Measurements from ENCODE around the gene TWIST2.

The TWIST2 gene

GRCh38 chr2:238906936-238907716 is 59.2 kb downstream of the TWIST2 start:
- no peak for DNase-seq

GRCh38 chr2:238907717-238908173 is 59.9 kb downstream of the TWIST2 start:
- no peak for DNase-seq

DNA sequence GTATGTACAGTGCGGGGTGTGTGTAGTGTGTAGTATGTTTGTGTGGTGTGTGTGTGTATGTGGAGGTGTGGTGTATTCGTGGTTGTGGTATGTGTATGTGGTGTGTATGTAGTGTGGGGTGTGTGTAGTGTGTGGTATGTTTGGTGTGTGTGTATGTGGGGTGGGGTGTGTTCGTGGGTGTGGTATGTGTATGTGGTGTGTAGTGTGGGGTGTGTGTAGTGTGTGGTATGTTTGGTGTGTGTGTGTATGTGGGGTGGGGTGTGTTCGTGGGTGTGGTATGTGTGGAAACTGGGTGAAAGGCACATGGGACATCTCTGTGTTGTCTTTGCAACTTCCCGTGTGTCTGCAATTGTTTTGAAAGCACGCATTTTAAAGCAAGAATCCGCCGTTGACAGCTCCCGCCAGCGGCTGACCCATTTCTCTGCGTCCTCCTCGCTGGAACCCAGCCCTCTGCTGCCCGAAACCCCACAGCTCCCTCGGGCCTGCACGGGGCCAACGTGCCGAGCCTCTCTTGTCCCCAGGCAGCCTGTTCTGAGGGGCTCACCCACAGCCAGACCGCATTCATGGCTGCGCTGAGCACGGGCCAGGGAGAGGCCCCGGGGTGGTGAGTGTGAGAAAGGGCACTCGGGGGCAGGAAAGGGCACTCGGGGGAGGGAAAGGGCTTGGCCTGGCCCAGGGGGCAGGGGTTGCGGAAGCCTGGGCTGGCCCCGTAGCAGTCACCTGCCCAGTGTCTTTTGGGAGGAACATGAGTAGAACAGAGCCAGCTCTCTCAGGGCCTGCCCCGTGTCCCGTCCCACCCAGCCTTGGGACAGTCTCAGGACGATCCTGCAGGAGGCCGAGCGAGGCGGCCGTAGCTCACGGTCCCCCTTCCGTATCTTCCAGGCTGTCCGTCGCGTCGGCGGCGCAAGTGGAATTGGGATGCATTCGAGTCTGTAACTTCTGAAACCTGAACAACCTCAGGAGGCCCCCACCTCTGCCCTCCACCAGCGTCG is 61.4 kb downstream of the TWIST2 start:
- no peak for DNase-seq

DNA sequence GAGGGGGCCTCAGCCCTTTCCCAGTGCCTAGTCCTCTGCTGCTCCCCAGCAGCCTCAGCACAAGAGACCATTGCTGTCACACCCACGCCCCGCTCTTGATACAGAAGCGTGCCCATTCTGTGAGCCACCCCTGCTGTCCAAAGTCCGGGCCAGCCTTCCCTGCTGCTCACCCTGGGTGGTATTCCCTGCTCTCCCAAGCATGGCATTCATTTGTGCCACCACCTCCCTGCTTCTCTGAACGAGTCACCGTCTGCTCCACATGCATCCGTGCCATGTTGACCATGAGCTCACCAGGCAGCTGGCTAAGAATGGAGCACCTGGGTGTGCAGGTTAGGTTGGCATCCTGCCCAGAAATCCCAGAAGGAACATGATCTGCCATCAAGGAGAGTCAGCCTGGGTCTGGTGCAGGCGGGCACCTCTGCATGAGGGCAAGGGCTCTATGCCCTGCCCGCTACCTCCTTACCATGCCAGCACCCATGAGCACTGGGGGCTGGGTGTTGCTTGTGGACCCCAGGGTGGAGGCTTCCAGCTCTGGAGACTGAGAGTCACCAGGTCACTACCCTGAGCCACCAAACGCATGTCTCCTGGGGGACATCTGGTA is 63.0 kb downstream of the TWIST2 start:
- DNase-seq: no peak

DNA sequence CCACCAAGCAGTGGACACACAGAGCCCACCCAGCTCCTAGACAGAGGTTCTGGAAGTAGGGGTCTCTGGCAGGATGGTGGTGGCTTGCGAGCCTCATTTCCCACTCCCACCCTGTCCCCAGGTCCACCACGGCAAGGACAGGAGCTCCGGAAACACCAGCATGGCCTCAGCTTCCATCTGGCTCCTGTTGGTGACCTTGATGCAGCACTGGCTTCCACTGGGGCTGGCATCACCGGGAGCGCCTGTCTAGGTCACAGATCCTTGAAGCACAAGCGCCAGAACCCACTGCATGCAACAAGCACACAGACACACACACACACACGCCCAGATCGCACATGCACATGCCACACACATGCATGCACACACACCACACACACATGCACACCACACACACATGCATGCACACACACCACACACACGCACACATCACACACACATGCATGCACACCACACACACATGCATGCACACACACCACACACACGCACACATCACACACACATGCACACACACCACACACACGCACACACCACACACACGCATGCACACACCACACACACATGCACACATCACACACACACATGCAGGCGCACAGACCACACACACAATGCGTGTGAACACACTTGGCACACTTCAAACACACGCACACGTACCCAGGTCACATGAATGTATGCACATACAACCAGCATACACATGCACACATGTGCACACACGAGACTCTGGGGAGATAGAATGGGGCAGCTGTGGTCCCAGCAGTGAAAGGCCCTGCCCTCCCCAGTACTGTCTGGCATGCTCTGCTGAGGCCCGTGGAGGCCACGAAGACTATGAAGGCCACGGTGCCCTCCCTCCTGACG is 63.7 kb downstream of the TWIST2 start:
- DNase-seq: no peak

GRCh38 chr2:238912228-238912915 is 64.5 kb downstream of the TWIST2 start:
- DNase-seq: no peak

GRCh38 chr2:238912916-238913875 is 65.3 kb downstream of the TWIST2 start:
- DNase-seq: no peak

- no peak for DNase-seq
Measured at GRCh38 chr2:238913931-238914647, 66.2 kb downstream of the TWIST2 start.

DNA sequence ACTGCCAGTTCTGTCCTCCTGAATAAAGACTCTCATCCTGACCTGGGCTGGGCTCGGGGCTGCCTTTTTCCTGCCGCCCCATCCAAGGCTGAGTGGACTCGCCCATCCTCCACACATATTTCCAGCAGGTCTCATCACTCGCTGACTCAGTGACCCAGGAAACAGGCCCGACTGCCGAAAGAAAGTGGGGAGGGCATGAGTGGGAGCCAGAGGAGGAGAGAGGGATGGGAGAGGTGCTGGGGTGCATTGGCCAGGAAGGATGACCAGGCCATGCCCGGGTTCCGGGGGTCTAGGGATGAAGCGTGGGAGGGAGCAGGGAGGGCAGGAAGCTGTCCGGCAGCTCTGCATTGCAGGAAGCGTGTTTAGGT is 66.7 kb downstream of the TWIST2 start:
- DNase-seq: no peak

DNA sequence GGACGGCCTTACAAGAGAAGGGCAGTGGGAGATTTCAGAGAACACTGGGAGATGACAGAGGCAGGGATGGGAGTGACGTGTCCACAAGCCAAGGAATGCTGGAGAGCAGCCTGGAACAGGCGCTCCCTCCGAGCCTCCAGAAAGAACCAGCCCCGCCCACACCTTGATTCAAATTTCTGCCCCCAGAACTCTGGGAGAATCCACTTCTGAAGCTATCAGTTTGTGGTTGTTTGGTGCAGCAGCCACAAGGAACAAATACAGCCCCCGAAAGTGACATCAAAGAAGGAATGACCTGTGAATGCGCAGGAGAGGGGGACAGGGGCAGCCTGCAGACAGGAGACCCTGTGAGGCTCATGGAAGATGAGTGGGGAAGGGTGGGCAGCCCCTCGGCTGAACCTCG is 67.3 kb downstream of the TWIST2 start:
- DNase-seq: no peak

GRCh38 chr2:238915596-238915995 is 67.7 kb downstream of the TWIST2 start:
- no peak for DNase-seq

DNA sequence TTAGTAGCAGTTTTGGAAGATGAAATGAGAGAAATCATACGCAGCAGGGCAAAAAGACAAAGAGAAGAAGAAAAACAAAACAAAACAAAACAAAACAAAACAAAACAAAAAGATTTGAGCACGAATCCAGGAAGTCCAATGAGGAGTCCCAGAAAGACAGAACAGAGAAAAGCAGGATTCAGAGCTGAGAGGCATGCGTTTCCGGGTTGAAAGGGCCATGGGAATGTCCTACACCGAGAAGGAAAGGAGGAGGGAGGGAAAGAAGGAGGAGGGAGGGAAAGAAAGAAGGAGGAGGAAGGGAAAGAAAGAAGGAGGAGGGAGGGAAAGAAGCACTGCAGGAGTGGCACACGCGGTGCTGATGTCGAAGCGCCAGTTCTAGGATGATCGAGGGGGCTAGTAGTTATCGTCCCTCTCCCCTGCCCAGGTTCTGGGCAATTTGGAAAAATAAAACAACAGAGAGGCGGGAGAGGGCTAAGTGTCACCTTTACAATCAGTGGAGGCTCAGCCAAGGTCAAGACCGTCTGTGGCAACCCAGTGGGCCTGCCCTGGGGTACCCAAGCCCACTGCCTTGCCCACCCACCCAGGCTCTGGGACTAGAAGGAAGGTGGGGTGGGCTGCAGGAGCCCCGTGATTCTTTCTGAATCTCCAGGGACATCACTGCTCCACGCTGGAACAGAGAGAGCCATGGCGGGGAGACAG is 68.4 kb downstream of the TWIST2 start:
- no peak for DNase-seq

DNA sequence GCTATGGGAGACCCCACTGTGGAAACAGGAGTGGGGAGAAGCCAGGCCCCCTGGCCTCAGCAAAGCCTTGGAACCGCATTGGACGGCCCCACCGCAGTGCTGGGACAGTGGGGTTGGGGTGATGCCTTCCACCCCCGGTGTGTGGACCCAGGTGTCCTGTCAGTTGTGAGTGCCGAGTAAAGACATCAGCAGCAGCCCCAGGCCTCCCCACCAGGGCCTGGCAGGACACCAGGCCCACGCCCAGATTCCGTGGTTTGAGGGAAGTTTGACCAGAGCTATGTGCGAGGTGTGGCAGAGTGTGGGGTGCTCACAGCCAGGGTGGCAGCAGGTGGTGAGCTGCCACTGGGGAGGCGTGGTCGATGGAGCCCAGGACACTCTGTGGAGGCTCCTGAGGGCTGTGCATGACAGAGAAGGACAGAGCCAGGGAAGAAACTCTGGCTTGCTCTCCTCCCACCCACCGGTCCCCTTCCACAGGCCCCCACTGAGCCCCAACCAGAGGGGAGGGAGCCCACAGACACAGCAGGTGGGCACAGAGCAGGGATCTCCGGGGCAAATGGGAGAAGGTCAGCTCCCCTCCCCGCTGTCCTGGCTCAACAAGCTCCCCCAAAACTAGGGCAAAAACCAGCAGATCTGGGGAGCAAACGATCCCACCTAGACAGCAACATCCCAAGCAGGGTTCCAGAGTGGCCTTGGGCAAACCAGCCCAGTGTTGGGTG is 69.1 kb downstream of the TWIST2 start:
- DNase-seq: no peak

DNA sequence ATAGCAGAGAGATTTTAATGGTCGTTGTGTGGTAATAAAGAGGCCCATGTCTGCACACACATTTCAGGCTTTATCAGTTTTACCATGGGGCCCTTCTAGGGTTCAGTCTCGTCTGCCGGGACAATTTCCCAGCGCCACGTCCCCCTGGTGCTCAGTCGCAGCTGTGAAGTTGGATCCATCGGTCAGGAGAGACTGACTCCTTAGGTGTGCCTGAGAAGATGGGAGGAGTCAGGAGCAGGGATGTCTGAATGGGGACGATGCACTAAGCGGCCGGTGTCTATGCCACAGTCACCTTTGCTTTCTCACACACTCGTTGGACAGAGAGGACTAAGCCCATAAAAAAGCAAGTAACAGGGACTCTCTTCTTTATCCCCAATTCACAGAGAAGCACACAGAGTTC is 71.4 kb downstream of the TWIST2 start:
- DNase-seq: no peak

GRCh38 chr2:238920053-238920452 is 72.2 kb downstream of the TWIST2 start:
- DNase-seq: no peak

- no peak for DNase-seq
Measured at GRCh38 chr2:238920601-238921001, 72.7 kb downstream of the TWIST2 start.

DNA sequence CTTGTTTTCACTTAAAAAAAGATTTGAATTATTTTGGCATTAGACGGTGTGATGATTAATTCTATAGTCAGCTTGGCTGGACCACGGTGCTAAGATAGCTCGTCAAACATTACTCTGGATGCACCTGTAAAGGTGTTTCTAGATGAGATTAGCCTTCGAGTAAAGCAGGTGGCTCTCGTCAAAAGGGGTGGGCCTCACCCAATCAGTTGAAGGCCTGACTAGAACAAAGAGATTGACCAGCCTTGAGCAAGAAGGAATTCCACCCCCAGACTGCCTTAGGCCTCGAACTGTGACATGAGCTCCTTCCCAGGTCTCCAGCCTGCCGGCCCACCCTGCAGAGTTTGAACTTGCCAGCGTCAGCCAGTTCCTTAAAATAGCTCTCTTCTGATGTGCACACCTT is 73.4 kb downstream of the TWIST2 start:
- no peak for DNase-seq

- DNase-seq: no peak
Measured at GRCh38 chr2:238921681-238922319, 73.9 kb downstream of the TWIST2 start.

Data from CD4-positive, alpha-beta T cell treated with Interleukin-6 for 4 hours (primary cell).